Transverse colon (tissue), 3 donors: ENCODE results near the gene HRC.

Source experiments
- POLR2A ChIP-seq: fragments of 450-650 bp; IDR thresholded peaks from one replicate; pipeline ENCODE4 v1.6.1; 2016; ENCODE audit warnings: antibody characterized with exemption, mild to moderate bottlenecking, moderate library complexity
- TF ChIP-seq, protein P1 (sequence below), 5 experiments: fragments of 200-600 bp in 3 of 5; fragments of 450-650 bp in 2 of 5; sonication (generic) in 3 of 5; IDR thresholded peaks; 1 replicate in 2 of 5; 2 replicates in 3 of 5; pipeline ENCODE4 v1.5.1; 2016 to 2017; ENCODE audit warnings: antibody characterized with exemption in 5 of 5, inconsistent platforms in 3 of 5, mild to moderate bottlenecking in 2 of 5, moderate library complexity in 1 of 5

DNA sequence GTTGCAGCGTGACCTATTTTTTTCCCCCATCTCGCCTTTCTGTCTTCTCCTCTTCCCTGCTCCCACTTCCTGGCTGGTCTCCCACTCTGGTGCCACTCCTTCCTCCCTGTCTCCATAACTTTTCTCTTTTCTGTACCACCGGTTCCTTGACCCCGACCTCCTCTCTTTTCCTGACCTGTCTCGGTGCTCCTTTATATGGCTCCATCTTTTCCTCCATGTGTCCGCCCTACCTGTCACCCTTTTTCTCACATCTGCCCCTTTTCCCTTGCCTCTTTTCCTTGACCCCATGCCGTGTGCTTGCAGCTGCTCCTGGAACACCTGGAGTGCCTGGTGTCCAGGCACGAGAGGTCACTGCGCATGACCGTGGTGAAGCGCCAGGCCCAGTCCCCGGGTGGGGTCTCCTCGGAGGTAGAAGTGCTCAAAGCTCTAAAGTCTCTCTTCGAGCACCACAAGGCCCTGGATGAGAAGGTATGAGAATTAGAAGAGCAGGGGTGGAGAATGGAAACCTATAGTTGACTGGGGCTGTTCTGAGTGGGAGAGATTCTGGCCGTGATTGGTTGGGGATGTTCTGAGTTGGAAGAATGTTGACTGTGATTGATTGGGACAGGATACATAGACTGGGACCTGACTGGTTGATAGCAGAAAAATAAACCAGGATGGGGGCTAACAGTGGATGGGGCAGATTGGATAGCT, 26.5 kb downstream of the HRC start:
- TF ChIP-seq, protein P1, sequence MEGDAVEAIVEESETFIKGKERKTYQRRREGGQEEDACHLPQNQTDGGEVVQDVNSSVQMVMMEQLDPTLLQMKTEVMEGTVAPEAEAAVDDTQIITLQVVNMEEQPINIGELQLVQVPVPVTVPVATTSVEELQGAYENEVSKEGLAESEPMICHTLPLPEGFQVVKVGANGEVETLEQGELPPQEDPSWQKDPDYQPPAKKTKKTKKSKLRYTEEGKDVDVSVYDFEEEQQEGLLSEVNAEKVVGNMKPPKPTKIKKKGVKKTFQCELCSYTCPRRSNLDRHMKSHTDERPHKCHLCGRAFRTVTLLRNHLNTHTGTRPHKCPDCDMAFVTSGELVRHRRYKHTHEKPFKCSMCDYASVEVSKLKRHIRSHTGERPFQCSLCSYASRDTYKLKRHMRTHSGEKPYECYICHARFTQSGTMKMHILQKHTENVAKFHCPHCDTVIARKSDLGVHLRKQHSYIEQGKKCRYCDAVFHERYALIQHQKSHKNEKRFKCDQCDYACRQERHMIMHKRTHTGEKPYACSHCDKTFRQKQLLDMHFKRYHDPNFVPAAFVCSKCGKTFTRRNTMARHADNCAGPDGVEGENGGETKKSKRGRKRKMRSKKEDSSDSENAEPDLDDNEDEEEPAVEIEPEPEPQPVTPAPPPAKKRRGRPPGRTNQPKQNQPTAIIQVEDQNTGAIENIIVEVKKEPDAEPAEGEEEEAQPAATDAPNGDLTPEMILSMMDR (IDR thresholded peaks at IDR 0.05) = no peak
- no peak for TF ChIP-seq POLR2A
